ENCODE results near the gene FBXL17. TPM values are rescaled to one million over a fixed set of nuclear protein-coding genes. Genes with fewer than 3 reads are reported as not detected.

FBXL17 gene
- total RNA-seq, 1 experiment from 2014 or later = 18.2 TPM

- H3K4me1 Mint-ChIP-seq (ENCODE audit: insufficient read depth, unreplicated experiment) = no peaks in the 10 kb centered on the region
- no peak overlapping the region for H3K4me3 Mint-ChIP-seq (ENCODE audit: unreplicated experiment)
- H3K27ac Mint-ChIP-seq (ENCODE audit: low read depth, unreplicated experiment) = no peak overlapping the region
- POLR2A ChIA-PET = no interaction called here
- no TSS peak for BruUV-seq (replicated peaks)
- TF ChIP-seq, protein P1, sequence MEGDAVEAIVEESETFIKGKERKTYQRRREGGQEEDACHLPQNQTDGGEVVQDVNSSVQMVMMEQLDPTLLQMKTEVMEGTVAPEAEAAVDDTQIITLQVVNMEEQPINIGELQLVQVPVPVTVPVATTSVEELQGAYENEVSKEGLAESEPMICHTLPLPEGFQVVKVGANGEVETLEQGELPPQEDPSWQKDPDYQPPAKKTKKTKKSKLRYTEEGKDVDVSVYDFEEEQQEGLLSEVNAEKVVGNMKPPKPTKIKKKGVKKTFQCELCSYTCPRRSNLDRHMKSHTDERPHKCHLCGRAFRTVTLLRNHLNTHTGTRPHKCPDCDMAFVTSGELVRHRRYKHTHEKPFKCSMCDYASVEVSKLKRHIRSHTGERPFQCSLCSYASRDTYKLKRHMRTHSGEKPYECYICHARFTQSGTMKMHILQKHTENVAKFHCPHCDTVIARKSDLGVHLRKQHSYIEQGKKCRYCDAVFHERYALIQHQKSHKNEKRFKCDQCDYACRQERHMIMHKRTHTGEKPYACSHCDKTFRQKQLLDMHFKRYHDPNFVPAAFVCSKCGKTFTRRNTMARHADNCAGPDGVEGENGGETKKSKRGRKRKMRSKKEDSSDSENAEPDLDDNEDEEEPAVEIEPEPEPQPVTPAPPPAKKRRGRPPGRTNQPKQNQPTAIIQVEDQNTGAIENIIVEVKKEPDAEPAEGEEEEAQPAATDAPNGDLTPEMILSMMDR (IDR thresholded peaks at IDR 0.05; ENCODE audit: unreplicated experiment) = no peak
- H3K36me3 Mint-ChIP-seq (ENCODE audit: insufficient read depth, unreplicated experiment) = no peaks in the 10 kb centered on the region
- H3K27me3 Mint-ChIP-seq (ENCODE audit: insufficient read depth, unreplicated experiment) = no peaks in the 10 kb centered on the region
- CTCF ChIA-PET = no interaction called here
- DNase-seq (ENCODE audit: unreplicated experiment) = no peak
- no peaks in the 10 kb centered on the region for H3K9me3 Mint-ChIP-seq (ENCODE audit: unreplicated experiment)
- intact Hi-C loops (cut with micrococcal nuclease) = no loop called here
Observed at GRCh38 chr5:107945061-107945460, 436.8 kb downstream of the FBXL17 start.

DNA sequence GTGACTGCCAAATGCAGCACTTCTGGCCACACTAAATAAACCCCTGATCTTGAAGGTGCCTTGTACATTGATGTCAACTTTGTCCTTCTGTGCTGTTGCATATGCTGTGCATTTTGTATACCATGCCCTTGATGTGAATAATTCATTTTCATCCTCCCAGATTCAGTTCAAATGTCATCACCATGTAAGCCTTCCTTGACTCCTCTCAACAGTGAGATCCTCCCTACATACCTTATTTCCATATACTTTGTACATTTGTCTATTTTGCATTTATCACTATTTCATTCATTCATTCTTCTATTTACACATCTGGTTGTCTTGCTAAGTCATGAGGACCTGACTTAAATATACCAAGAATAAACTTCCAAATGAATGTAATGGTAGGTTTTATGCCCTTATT is 438.0 kb downstream of the FBXL17 start:
- TF ChIP-seq, protein P1 (IDR thresholded peaks at IDR 0.05; ENCODE audit: unreplicated experiment) = no peak
- BruUV-seq (replicated peaks) = no TSS peak
- Mint-ChIP-seq H3K27me3 (ENCODE audit: insufficient read depth, unreplicated experiment) (no peaks in the 10 kb centered on the region), H3K9me3 (ENCODE audit: unreplicated experiment) (no peaks in the 10 kb centered on the region), H3K4me3 (ENCODE audit: unreplicated experiment) (no peak overlapping the region), H3K4me1 (ENCODE audit: insufficient read depth, unreplicated experiment) (no peaks in the 10 kb centered on the region), H3K36me3 (ENCODE audit: insufficient read depth, unreplicated experiment) (no peaks in the 10 kb centered on the region), H3K27ac (ENCODE audit: low read depth, unreplicated experiment) (no peak overlapping the region)
- ChIA-PET CTCF (no interaction called here), POLR2A (no interaction called here)
- intact Hi-C loops (cut with micrococcal nuclease) = no loop called here
- DNase-seq (ENCODE audit: unreplicated experiment) = no peak

GRCh38 chr5:107941036-107941435 is 440.9 kb downstream of the FBXL17 start:
- Mint-ChIP-seq H3K9me3 (ENCODE audit: unreplicated experiment) (no peaks in the 10 kb centered on the region), H3K27ac (ENCODE audit: low read depth, unreplicated experiment) (no peak overlapping the region), H3K36me3 (ENCODE audit: insufficient read depth, unreplicated experiment) (no peaks in the 10 kb centered on the region), H3K4me1 (ENCODE audit: insufficient read depth, unreplicated experiment) (no peaks in the 10 kb centered on the region), H3K4me3 (ENCODE audit: unreplicated experiment) (no peak overlapping the region), H3K27me3 (ENCODE audit: insufficient read depth, unreplicated experiment) (no peaks in the 10 kb centered on the region)
- CTCF ChIA-PET = no interaction called here
- no peak for DNase-seq (ENCODE audit: unreplicated experiment)
- BruUV-seq (replicated peaks) = no TSS peak
- POLR2A ChIA-PET = interaction anchor here (0.6 kb wide), 1 partner anchor 9 kb away, joined by 3 read pairs; no protein-coding TSS in a partner anchor
- TF ChIP-seq, protein P1 (IDR thresholded peaks at IDR 0.05; ENCODE audit: unreplicated experiment) = no peak
- intact Hi-C loops (cut with micrococcal nuclease) = no loop called here

- TF ChIP-seq, protein P1 (IDR thresholded peaks at IDR 0.05; ENCODE audit: unreplicated experiment) = no peak
- no peak overlapping the region for H3K27ac Mint-ChIP-seq (ENCODE audit: low read depth, unreplicated experiment)
- no TSS peak for BruUV-seq (replicated peaks)
- H3K4me3 Mint-ChIP-seq (ENCODE audit: unreplicated experiment) = no peak overlapping the region
- H3K27me3 Mint-ChIP-seq (ENCODE audit: insufficient read depth, unreplicated experiment) = no peaks in the 10 kb centered on the region
- CTCF ChIA-PET = interaction anchor here (0.6 to 1.3 kb wide), 3 partner anchors 10 to 32 kb away, joined by 3 to 4 read pairs (median 3); no protein-coding TSS in a partner anchor
- H3K4me1 Mint-ChIP-seq (ENCODE audit: insufficient read depth, unreplicated experiment) = no peaks in the 10 kb centered on the region
- H3K36me3 Mint-ChIP-seq (ENCODE audit: insufficient read depth, unreplicated experiment) = no peaks in the 10 kb centered on the region
- H3K9me3 Mint-ChIP-seq (ENCODE audit: unreplicated experiment) = no peaks in the 10 kb centered on the region
- intact Hi-C loops (cut with micrococcal nuclease) = no loop called here
- DNase-seq (ENCODE audit: unreplicated experiment) = no peak
- POLR2A ChIA-PET = interaction anchor here (0.5 to 1.4 kb wide), 2 partner anchors 30 to 529 kb away, joined by 3 read pairs; no protein-coding TSS in a partner anchor
Observed at GRCh38 chr5:107937651-107938355, 444.1 kb downstream of the FBXL17 start.
